Measurements from ENCODE around the gene BLOC1S5. TPM values are rescaled to one million over a fixed set of nuclear protein-coding genes. Genes with fewer than 3 reads are reported as not detected.

Gene BLOC1S5
- polyA plus RNA-seq, 3 donors: 3.7 to 11.7 (median 9.2) TPM

- Histone ChIP-seq H3K36me3 (replicated peaks in 1 of 2; ENCODE audit: control insufficient read depth in 1 of 2, insufficient read depth in 2 of 2, low read length in 2 of 2) (no peaks in the 10 kb centered on the region), H2AFZ (ENCODE audit: insufficient read depth, low read depth, low read length, poor library complexity, severe bottlenecking) (no peak overlapping the region), H3K4me3 (replicated peaks in 1 of 3; ENCODE audit: low read depth in 2 of 3, low read length in 3 of 3) (no peak overlapping the region), H3K27me3 (ENCODE audit: control insufficient read depth in 2 of 2, insufficient read depth in 2 of 2, low read length in 2 of 2) (no peaks in the 10 kb centered on the region), H3K9me3 (replicated peaks in 1 of 2; ENCODE audit: control insufficient read depth in 1 of 2, insufficient read depth in 1 of 2, low read length in 2 of 2) (no peaks in the 10 kb centered on the region), H3K4me1 (ENCODE audit: control insufficient read depth in 1 of 2, insufficient read depth in 2 of 2, low read length in 2 of 2) (no peaks in the 10 kb centered on the region), H3K27ac (ENCODE audit: low read depth in 1 of 2, low read length in 2 of 2) (no peak overlapping the region), H3K4me2 (replicated peaks; ENCODE audit: extremely low read depth, low read length, poor library complexity, severe bottlenecking) (no peak overlapping the region), H3K9ac (ENCODE audit: insufficient read depth, low read length, poor library complexity, severe bottlenecking) (no peak overlapping the region), H3K79me2 (ENCODE audit: insufficient read depth, low read length) (no peaks in the 10 kb centered on the region), H4K20me1 (ENCODE audit: insufficient read depth, low read length) (no peaks in the 10 kb centered on the region)
- intact Hi-C loops (cut with micrococcal nuclease): no loop called here
- Mint-ChIP-seq H3K9me3 (peaks cover 0 to 3% (median 2%) of the 10 kb centered on the region in 7 donors), H3K27ac (no peak overlapping the region), H3K4me1 (peaks cover 4% of the 10 kb centered on the region), H3K27me3 (ENCODE audit: low read depth in 3 of 3) (peaks cover 0 to 3% (median 2%) of the 10 kb centered on the region in 3 donors), H3K4me3 (no peak overlapping the region), H3K36me3 (no peaks in the 10 kb centered on the region)
- no peak for TF ChIP-seq CTCF (IDR thresholded peaks at IDR 0.05)
- no peak for DNase-seq
- WGBS (ENCODE audit: insufficient coverage): 100% methylated on average over 4 of the region's 7 CpGs
These were observed 66.0 kb downstream of the BLOC1S5 start for GRCh38 chr6:7998103-7998725.

GRCh38 chr6:7997286-7997685 lies 66.9 kb downstream of the BLOC1S5 start:
- Histone ChIP-seq H2AFZ (ENCODE audit: insufficient read depth, low read depth, low read length, poor library complexity, severe bottlenecking) (no peak overlapping the region), H4K20me1 (ENCODE audit: insufficient read depth, low read length) (no peaks in the 10 kb centered on the region), H3K79me2 (ENCODE audit: insufficient read depth, low read length) (no peaks in the 10 kb centered on the region), H3K9ac (ENCODE audit: insufficient read depth, low read length, poor library complexity, severe bottlenecking) (no peak overlapping the region), H3K4me1 (ENCODE audit: control insufficient read depth in 1 of 2, insufficient read depth in 2 of 2, low read length in 2 of 2) (no peaks in the 10 kb centered on the region), H3K27me3 (ENCODE audit: control insufficient read depth in 2 of 2, insufficient read depth in 2 of 2, low read length in 2 of 2) (no peaks in the 10 kb centered on the region), H3K27ac (ENCODE audit: low read depth in 1 of 2, low read length in 2 of 2) (no peak overlapping the region), H3K4me2 (replicated peaks; ENCODE audit: extremely low read depth, low read length, poor library complexity, severe bottlenecking) (no peak overlapping the region), H3K4me3 (replicated peaks in 1 of 3; ENCODE audit: low read depth in 2 of 3, low read length in 3 of 3) (no peak overlapping the region), H3K36me3 (replicated peaks in 1 of 2; ENCODE audit: control insufficient read depth in 1 of 2, insufficient read depth in 2 of 2, low read length in 2 of 2) (no peaks in the 10 kb centered on the region), H3K9me3 (replicated peaks in 1 of 2; ENCODE audit: control insufficient read depth in 1 of 2, insufficient read depth in 1 of 2, low read length in 2 of 2) (no peaks in the 10 kb centered on the region)
- WGBS (ENCODE audit: insufficient coverage): 92% methylated on average over 2 of the region's 3 CpGs
- no peak for DNase-seq
- no peaks in the 10 kb centered on the region for H3K36me3 Mint-ChIP-seq
- H3K4me3 Mint-ChIP-seq: no peak overlapping the region
- intact Hi-C loops (cut with micrococcal nuclease): no loop called here
- H3K4me1 Mint-ChIP-seq: peaks cover 4% of the 10 kb centered on the region
- H3K9me3 Mint-ChIP-seq: peaks cover 0 to 4% (median 2%) of the 10 kb centered on the region in 7 donors
- TF ChIP-seq CTCF (IDR thresholded peaks at IDR 0.05): no peak
- H3K27ac Mint-ChIP-seq: no peak overlapping the region
- peaks cover 0 to 3% (median 2%) of the 10 kb centered on the region in 3 donors for H3K27me3 Mint-ChIP-seq (ENCODE audit: low read depth in 3 of 3)

All from CD14-positive monocyte (primary cell).